ENCODE data around the gene ACTL6B. TPM values are rescaled to one million over a fixed set of nuclear protein-coding genes. Genes with fewer than 3 reads are reported as not detected.
"Not testable (repeated sequence)": the region's sequence is repeated elsewhere in the genome, so short reads cannot be mapped to it uniquely, and the experiment has no call there.

Gene ACTL6B
- total RNA-seq, 1 experiment from 2014 or later, result not detected

DNA sequence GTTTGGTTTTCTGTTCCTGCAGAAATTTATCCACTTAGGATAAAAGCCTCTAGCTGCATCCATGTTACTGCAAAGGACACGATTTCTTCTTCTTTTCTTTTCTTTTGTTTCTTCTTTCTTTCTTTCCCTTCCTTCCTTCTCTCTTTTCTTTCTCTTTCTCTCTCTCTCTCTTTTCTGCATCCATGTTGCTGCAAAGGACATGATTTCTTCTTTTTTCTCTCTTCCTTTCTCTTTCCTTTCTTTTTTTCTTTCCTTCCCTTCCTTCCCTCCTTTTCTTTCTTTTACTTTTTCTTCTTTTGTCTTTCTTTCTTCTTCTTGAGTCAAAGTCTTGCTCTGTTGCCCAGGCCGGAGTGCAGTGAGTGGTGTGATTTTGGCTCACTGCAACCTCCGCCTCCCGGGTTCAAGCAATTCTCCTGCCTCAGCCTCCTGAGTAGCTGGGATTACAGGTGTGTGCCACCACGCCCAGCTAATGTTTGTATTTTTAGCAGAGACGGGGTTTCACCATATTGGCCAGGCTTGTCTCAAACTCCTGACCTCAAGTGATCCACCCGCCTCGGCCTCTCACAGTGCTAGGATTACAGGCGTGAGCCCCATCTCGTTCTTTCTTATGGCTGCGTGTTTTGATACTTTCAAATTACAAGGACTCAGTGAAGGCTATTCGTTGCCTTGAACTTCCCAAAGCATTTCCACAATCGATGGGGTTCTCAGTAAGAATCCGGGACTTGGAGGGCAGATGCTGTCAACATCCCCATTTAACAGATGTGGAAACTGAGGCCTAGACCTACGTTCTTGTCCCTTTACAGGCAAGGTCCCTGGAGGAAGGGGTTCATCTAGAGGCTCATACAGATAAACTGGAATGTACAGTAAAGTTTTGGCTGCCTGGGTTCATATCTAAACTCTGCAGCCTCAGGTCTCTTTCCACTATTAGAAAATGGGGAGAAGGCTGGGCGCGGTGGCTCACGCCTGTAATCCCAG, 15.4 kb upstream of the ACTL6B start:
- Histone ChIP-seq H3K9me2 (replicated peaks; ENCODE audit: insufficient read depth, low read length) (no peaks in the 10 kb centered on the region), H3K4me1 (ENCODE audit: low read length) (peaks cover 7% of the 10 kb centered on the region), H4K20me1 (ENCODE audit: insufficient read depth, low read depth, low read length) (peaks cover 4% of the 10 kb centered on the region; the same call in 1 of the 2 replicates), H3K79me2 (ENCODE audit: low read length) (peaks cover 17% of the 10 kb centered on the region), H3K4me3 (ENCODE audit: low read length) (no peak overlapping the region), H3K9ac (ENCODE audit: low read length) (no peak overlapping the region), H2AFZ (ENCODE audit: low read length) (no peak overlapping the region), H3K36me3 (ENCODE audit: insufficient read depth, low read length) (no peaks in the 10 kb centered on the region), H3K9me3 (ENCODE audit: low read length) (no peaks in the 10 kb centered on the region), H3K27ac (ENCODE audit: low read length) (no peak overlapping the region), H3K27me3 (ENCODE audit: low read length) (no peaks in the 10 kb centered on the region), H3K4me2 (ENCODE audit: low read depth, low read length, poor library complexity, severe bottlenecking) (no peak overlapping the region)
- DNase-seq, result no peak

DNA sequence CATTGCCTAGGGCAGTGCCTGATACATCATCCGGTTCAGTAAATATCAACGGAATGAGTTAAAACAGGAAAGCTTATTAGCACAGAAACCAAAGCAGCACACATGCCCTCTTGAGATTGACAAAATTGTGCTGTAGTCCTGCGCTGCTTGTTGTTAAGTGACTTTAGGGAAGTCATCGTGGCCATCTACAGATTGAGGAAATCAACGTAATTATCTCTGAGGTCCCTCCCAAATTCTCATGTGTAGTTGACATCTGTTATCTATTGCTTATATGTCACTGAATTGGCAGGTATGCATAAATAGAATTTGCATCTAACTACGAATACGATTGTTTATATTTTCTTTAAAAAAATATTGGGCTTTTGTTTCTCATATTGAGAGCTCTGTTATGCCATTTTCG, 13.8 kb upstream of the ACTL6B start:
- DNase-seq, result no peak
- H3K9me2 ChIP-seq (replicated peaks; ENCODE audit: insufficient read depth, low read length), result no peaks in the 10 kb centered on the region
- H3K27ac ChIP-seq (ENCODE audit: low read length), result no peak overlapping the region
- peaks cover 12% of the 10 kb centered on the region for H3K79me2 ChIP-seq (ENCODE audit: low read length)
- H3K27me3 ChIP-seq (ENCODE audit: low read length), result no peaks in the 10 kb centered on the region
- no peak overlapping the region for H2AFZ ChIP-seq (ENCODE audit: low read length)
- peaks cover 3% of the 10 kb centered on the region; the same call in 1 of the 2 replicates for H3K4me1 ChIP-seq (ENCODE audit: low read length)
- no peaks in the 10 kb centered on the region for H3K36me3 ChIP-seq (ENCODE audit: insufficient read depth, low read length)
- no peak overlapping the region for H3K9ac ChIP-seq (ENCODE audit: low read length)
- H3K4me2 ChIP-seq (ENCODE audit: low read depth, low read length, poor library complexity, severe bottlenecking), result no peak overlapping the region
- H3K9me3 ChIP-seq (ENCODE audit: low read length), result no peaks in the 10 kb centered on the region
- 0 out of 2 replicates have a peak, but pooled peaks cover 4% of the 10 kb centered on the region for H4K20me1 ChIP-seq (ENCODE audit: insufficient read depth, low read depth, low read length)
- H3K4me3 ChIP-seq (ENCODE audit: low read length), result no peak overlapping the region

DNA sequence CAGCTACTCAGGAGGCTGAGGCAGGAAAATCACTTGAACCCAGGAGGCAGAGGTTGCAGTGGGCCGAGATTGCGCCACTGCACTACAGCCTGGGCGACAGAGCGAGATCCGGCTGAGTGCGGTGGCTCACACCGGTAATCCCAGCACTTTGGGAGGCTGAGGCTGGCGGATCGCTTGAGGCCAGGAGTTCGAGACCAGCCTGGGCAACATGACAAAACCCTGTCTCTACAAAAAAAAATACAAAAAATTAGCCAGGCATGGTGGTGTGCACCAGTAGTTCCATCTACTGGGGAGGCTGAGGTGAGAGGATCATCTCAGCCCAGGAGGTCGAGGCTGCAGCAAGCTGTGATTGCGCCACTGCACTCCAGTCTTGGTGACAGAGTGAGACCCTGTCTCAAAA, 12.9 kb upstream of the ACTL6B start:
- not testable (repeated sequence) for H3K27me3 ChIP-seq (ENCODE audit: low read length); H3K79me2 ChIP-seq (ENCODE audit: low read length); H3K9ac ChIP-seq (ENCODE audit: low read length); H3K36me3 ChIP-seq (ENCODE audit: insufficient read depth, low read length); H3K4me1 ChIP-seq (ENCODE audit: low read length); H3K27ac ChIP-seq (ENCODE audit: low read length); H3K4me2 ChIP-seq (ENCODE audit: low read depth, low read length, poor library complexity, severe bottlenecking); H3K9me3 ChIP-seq (ENCODE audit: low read length); DNase-seq; H3K9me2 ChIP-seq (replicated peaks; ENCODE audit: insufficient read depth, low read length); H3K4me3 ChIP-seq (ENCODE audit: low read length); H4K20me1 ChIP-seq (ENCODE audit: insufficient read depth, low read depth, low read length); H2AFZ ChIP-seq (ENCODE audit: low read length)

DNA sequence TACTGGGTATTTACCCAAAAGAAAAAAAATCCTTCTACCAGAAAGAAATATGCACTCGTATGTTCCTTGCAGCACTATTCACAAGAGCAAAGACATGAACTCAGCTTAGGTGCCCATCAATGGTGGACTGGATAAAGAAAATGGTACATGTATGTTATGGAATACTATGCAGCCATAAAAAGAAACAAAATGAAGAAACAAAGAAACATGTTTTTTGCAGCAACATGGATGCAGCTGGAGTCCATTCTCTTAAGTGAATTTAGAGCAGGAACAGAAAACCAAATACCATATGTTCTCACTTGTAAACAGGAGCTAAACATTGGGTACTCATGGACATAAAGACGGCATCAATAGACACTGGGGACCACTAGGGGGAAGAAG, 11.8 kb upstream of the ACTL6B start:
- Histone ChIP-seq H3K27ac (ENCODE audit: low read length) (no peak overlapping the region), H3K9me2 (replicated peaks; ENCODE audit: insufficient read depth, low read length) (no peaks in the 10 kb centered on the region), H2AFZ (ENCODE audit: low read length) (no peak overlapping the region), H3K9me3 (ENCODE audit: low read length) (no peaks in the 10 kb centered on the region), H3K4me3 (ENCODE audit: low read length) (no peak overlapping the region), H4K20me1 (ENCODE audit: insufficient read depth, low read depth, low read length) (no peaks in the 10 kb centered on the region), H3K36me3 (ENCODE audit: insufficient read depth, low read length) (no peaks in the 10 kb centered on the region), H3K79me2 (ENCODE audit: low read length) (no peaks in the 10 kb centered on the region), H3K27me3 (ENCODE audit: low read length) (no peaks in the 10 kb centered on the region), H3K4me1 (ENCODE audit: low read length) (peaks cover 2% of the 10 kb centered on the region; the same call in 1 of the 2 replicates), H3K9ac (ENCODE audit: low read length) (no peak overlapping the region), H3K4me2 (ENCODE audit: low read depth, low read length, poor library complexity, severe bottlenecking) (no peak overlapping the region)
- no peak for DNase-seq

DNA sequence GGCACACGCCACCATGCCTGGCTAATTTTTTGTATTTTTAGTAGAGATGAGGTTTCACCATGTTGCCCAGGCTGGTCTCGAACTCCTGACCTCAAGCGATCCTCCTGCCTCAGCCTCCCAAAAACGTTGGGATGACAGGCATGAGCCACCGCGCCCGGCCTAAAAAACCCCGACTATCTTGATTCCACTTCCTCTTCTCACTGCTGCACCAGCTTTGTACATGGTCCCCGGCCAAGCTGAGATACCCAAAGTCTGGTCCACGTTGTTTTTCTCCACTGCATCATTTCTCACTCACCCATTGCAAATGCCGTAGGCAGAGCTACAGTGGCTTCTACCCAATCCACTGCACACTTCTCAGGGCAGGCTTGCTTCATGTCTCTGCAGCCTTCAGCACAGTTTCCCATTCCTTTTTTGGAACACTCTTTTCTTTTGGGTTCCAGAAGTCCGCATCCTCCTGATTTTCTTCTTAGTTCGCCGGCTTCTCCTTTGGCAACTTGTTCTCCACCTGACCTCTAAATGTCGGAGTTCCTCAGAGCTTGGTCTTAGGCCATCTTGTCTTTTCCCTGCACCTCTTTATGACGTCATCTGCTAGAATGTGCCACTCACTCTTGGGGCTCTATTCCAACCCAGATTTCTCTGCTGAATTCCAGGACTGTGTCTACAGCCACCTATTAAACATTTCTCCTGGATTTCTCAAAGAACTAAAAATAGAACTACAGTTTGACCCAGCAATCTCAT, 11.3 kb upstream of the ACTL6B start:
- Histone ChIP-seq H4K20me1 (ENCODE audit: insufficient read depth, low read depth, low read length) (no peaks in the 10 kb centered on the region), H3K9me3 (ENCODE audit: low read length) (no peaks in the 10 kb centered on the region), H3K9ac (ENCODE audit: low read length) (no peak overlapping the region), H3K9me2 (replicated peaks; ENCODE audit: insufficient read depth, low read length) (no peaks in the 10 kb centered on the region), H3K4me3 (ENCODE audit: low read length) (no peak overlapping the region), H3K27ac (ENCODE audit: low read length) (no peak overlapping the region), H2AFZ (ENCODE audit: low read length) (no peak overlapping the region), H3K36me3 (ENCODE audit: insufficient read depth, low read length) (no peaks in the 10 kb centered on the region), H3K27me3 (ENCODE audit: low read length) (no peaks in the 10 kb centered on the region), H3K4me2 (ENCODE audit: low read depth, low read length, poor library complexity, severe bottlenecking) (no peak overlapping the region), H3K4me1 (ENCODE audit: low read length) (no peaks in the 10 kb centered on the region), H3K79me2 (ENCODE audit: low read length) (no peaks in the 10 kb centered on the region)
- no peak for DNase-seq

DNA sequence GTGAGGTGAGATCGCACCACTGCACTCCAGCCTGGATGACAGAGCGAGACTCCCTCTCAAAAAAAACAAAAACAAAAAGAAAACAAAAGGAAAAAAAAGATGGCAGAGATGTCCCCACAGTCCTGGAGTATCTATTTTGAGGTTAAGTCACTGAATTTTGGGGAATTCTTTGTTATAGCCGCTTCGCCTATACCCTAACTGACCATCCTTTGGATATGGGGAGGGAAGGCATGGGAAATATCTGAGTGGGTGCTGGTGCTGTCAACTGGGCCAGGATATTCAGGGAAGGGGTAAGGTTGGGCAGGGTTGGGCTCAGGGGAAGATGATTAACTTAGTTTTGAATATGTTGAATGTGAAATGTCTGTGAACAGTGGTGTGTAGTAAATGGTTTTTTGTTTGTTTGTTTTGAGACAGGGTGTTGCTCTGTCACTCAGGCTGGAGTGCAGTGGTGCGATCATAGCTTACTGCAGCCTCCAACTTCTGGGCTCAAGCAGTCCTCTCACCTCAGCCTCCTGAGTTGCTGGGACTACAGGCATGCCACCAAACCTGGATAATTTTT, 9.0 kb upstream of the ACTL6B start:
- no peak overlapping the region for H3K4me3 ChIP-seq (ENCODE audit: low read length)
- H3K27me3 ChIP-seq (ENCODE audit: low read length), result no peaks in the 10 kb centered on the region
- H3K9me2 ChIP-seq (replicated peaks; ENCODE audit: insufficient read depth, low read length), result no peaks in the 10 kb centered on the region
- no peaks in the 10 kb centered on the region for H3K4me1 ChIP-seq (ENCODE audit: low read length)
- H3K4me2 ChIP-seq (ENCODE audit: low read depth, low read length, poor library complexity, severe bottlenecking), result no peak overlapping the region
- H3K36me3 ChIP-seq (ENCODE audit: insufficient read depth, low read length), result no peaks in the 10 kb centered on the region
- no peaks in the 10 kb centered on the region for H3K79me2 ChIP-seq (ENCODE audit: low read length)
- no peak overlapping the region for H2AFZ ChIP-seq (ENCODE audit: low read length)
- H4K20me1 ChIP-seq (ENCODE audit: insufficient read depth, low read depth, low read length), result no peaks in the 10 kb centered on the region
- no peak for DNase-seq
- H3K9ac ChIP-seq (ENCODE audit: low read length), result no peak overlapping the region
- no peak overlapping the region for H3K27ac ChIP-seq (ENCODE audit: low read length)
- H3K9me3 ChIP-seq (ENCODE audit: low read length), result no peaks in the 10 kb centered on the region

DNA sequence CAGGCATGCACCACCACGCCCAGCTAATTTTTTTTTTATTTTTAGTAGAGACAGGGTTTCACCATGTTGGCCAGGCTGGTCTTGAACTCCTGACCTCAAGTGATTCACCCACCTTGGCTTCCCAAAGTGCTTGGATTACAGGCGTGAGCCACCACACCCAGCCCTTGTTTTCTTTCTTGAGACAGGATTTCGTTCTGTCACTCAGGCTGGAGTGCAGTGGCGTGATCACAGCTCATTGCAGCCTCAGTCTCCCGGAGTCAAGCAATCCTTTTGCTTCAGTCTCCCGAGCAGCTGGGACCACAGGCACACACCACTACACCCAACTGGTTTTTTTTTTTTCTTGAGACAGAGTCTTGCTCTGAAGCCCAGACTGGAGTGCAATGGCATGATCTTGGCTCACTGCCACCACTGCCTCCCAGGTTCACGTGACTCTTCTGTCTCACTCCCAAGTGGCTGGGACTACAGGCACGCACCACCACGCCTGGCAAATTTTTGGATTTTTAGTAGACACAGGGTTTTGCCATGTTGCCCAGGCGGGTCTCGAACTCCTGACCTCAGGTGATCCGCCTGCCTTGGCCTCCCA, 6.0 kb upstream of the ACTL6B start:
- H3K27ac ChIP-seq (ENCODE audit: low read length); H3K27me3 ChIP-seq (ENCODE audit: low read length); H3K4me2 ChIP-seq (ENCODE audit: low read depth, low read length, poor library complexity, severe bottlenecking); DNase-seq; H2AFZ ChIP-seq (ENCODE audit: low read length); H3K36me3 ChIP-seq (ENCODE audit: insufficient read depth, low read length); H3K9me2 ChIP-seq (replicated peaks; ENCODE audit: insufficient read depth, low read length); H3K4me3 ChIP-seq (ENCODE audit: low read length); H3K9me3 ChIP-seq (ENCODE audit: low read length); H3K79me2 ChIP-seq (ENCODE audit: low read length); H3K4me1 ChIP-seq (ENCODE audit: low read length); H4K20me1 ChIP-seq (ENCODE audit: insufficient read depth, low read depth, low read length); H3K9ac ChIP-seq (ENCODE audit: low read length): not testable (repeated sequence)

All from Karpas-422 (cell line).